ENCODE results near the gene MAN2B1. TPM values are rescaled to one million over a fixed set of nuclear protein-coding genes. Genes with fewer than 3 reads are reported as not detected.

Gene MAN2B1
- total and polyA plus RNA-seq, 2 donors: 25.3 to 49.1 TPM

DNA sequence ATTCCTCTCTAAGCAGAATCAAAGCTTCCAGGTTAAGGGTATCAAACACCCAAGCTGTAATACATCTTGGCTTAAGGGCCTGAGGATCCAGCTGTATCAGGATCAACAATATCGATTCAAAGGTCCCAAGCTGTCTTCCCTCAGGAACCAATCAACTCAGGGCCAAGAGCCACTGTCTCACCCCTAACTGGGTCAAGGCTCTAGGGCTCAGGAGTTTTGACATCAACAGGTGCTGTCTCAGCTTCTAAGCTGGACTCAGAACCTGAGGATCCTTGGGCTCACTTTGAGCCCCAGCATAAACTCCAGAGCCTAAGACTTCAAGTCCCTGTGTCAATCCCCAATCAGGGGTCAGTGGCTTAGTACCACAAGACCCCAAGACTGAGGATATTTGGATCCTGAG lies 29.0 kb upstream of the MAN2B1 start:
- Histone ChIP-seq H3K9me3 (ENCODE audit: control insufficient read depth in 2 of 2, insufficient read depth in 1 of 2, low read length in 1 of 2) (no peaks in the 10 kb centered on the region), H3K4me3 (ENCODE audit: low read length in 2 of 2) (peak overlapping the region in 1 of 2 donors; percentile 93), H3K27me3 (ENCODE audit: control insufficient read depth in 2 of 2, insufficient read depth in 1 of 2, low read length in 1 of 2) (no peaks in the 10 kb centered on the region), H3K27ac (ENCODE audit: low read depth in 1 of 2, low read length in 1 of 2) (no peak overlapping the region), H3K36me3 (ENCODE audit: control insufficient read depth in 2 of 2, insufficient read depth in 2 of 2, low read length in 1 of 2) (peaks cover 17 to 19% of the 10 kb centered on the region in 2 donors), H3K4me1 (ENCODE audit: control insufficient read depth in 2 of 2, insufficient read depth in 2 of 2, low read length in 2 of 2) (peaks cover 10 to 14% of the 10 kb centered on the region in 2 donors)
- WGBS: 90% methylated on average over 1 of the region's 1 CpG
- DNase-seq (ENCODE audit: low read depth in 6 of 9, low spot score in 9 of 9): no peak

DNA sequence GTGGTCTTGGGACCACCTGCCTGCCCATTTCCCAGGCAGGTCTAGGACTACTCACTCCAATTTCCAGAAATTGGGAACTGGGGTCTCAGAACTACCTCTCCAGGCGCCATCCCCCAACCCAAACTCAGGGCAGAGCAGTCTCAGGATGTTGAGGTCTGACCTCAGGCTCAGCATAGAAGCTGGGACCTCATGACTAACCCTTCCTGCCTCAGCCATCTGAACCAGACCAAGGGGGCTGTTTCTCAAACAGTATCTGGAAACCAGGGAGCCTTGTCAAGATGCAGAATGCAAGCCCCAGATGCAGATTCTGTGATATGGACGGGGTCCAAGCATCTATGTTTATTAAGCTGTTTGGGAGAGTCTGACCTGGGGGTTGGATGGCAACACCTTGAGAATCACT lies 28.6 kb upstream of the MAN2B1 start:
- no peaks in the 10 kb centered on the region for H3K27me3 ChIP-seq (ENCODE audit: control insufficient read depth in 2 of 2, insufficient read depth in 1 of 2, low read length in 1 of 2)
- H3K27ac ChIP-seq (ENCODE audit: low read depth in 1 of 2, low read length in 1 of 2): no peak overlapping the region
- H3K4me1 ChIP-seq (ENCODE audit: control insufficient read depth in 2 of 2, insufficient read depth in 2 of 2, low read length in 2 of 2): peaks cover 10 to 14% of the 10 kb centered on the region in 2 donors
- DNase-seq (ENCODE audit: low read depth in 6 of 9, low spot score in 9 of 9): no peak
- peaks cover 12 to 16% of the 10 kb centered on the region in 2 donors for H3K36me3 ChIP-seq (ENCODE audit: control insufficient read depth in 2 of 2, insufficient read depth in 2 of 2, low read length in 1 of 2)
- 92% methylated on average over 2 of the region's 2 CpGs for WGBS
- H3K4me3 ChIP-seq (ENCODE audit: low read length in 2 of 2): no peak overlapping the region
- no peaks in the 10 kb centered on the region for H3K9me3 ChIP-seq (ENCODE audit: control insufficient read depth in 2 of 2, insufficient read depth in 1 of 2, low read length in 1 of 2)

DNA sequence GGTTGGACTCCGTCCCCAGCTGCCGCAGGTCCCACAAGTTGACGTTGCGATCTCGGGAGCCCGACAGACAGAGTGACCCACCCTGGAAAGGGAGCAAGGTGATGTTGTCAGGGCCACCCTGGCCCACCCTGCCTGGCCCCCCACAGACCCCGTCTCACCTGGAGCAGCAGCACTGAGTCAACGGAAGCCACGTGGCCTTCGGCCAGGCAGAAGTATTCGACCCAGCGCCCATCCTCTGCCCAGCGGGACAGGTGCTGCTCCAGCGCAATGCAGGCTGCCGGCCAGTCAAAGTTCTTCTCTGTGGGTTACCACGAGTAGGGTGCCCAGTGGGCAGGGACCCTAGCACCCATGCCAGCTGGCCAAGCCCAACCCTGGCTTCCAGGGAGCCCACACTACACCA lies 28.1 kb upstream of the MAN2B1 start:
- Histone ChIP-seq H3K27me3 (ENCODE audit: control insufficient read depth in 2 of 2, insufficient read depth in 1 of 2, low read length in 1 of 2) (no peaks in the 10 kb centered on the region), H3K9me3 (ENCODE audit: control insufficient read depth in 2 of 2, insufficient read depth in 1 of 2, low read length in 1 of 2) (no peaks in the 10 kb centered on the region)
- no peak for DNase-seq (ENCODE audit: low read depth in 6 of 9, low spot score in 9 of 9)

DNA sequence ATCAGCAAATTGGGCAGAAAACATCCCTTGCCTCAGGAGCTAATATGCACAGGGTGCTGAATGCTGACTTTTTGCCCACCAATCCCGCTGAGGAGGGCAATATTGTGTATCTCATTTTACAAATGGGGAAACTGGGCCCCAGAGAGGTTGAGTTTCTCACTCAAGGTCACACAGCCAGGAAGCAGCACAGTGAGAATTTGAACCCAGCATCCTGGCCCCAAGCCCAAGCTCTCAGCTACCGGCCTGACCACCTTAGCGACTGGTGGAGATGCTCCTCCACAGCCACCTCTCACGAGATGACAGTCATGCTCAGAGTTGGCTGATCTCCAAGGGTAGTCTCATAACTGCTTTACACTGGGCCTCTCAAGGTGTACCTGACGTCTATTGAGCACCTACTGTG lies 26.4 kb upstream of the MAN2B1 start:
- Histone ChIP-seq H3K4me3 (ENCODE audit: low read length in 2 of 2) (no peak overlapping the region), H3K27ac (ENCODE audit: low read depth in 1 of 2, low read length in 1 of 2) (no peak overlapping the region), H3K4me1 (ENCODE audit: control insufficient read depth in 2 of 2, insufficient read depth in 2 of 2, low read length in 2 of 2) (peaks cover 10 to 14% of the 10 kb centered on the region in 2 donors), H3K36me3 (ENCODE audit: control insufficient read depth in 2 of 2, insufficient read depth in 2 of 2, low read length in 1 of 2) (peaks cover 6 to 10% of the 10 kb centered on the region in 2 donors), H3K9me3 (ENCODE audit: control insufficient read depth in 2 of 2, insufficient read depth in 1 of 2, low read length in 1 of 2) (no peaks in the 10 kb centered on the region), H3K27me3 (ENCODE audit: control insufficient read depth in 2 of 2, insufficient read depth in 1 of 2, low read length in 1 of 2) (no peaks in the 10 kb centered on the region)
- over 99% methylated on average over 5 of the region's 5 CpGs for WGBS
- no peak for DNase-seq (ENCODE audit: low read depth in 6 of 9, low spot score in 9 of 9)

More for the DNA sequence above, 28.1 kb upstream of the MAN2B1 start:
- H3K4me3 ChIP-seq (ENCODE audit: low read length in 2 of 2): no peak overlapping the region
- 97% methylated on average over 16 of the region's 16 CpGs for WGBS
- peaks cover 10 to 14% of the 10 kb centered on the region in 2 donors for H3K4me1 ChIP-seq (ENCODE audit: control insufficient read depth in 2 of 2, insufficient read depth in 2 of 2, low read length in 2 of 2)
- peaks cover 10 to 12% of the 10 kb centered on the region in 2 donors for H3K36me3 ChIP-seq (ENCODE audit: control insufficient read depth in 2 of 2, insufficient read depth in 2 of 2, low read length in 1 of 2)
- no peak overlapping the region for H3K27ac ChIP-seq (ENCODE audit: low read depth in 1 of 2, low read length in 1 of 2)

DNA sequence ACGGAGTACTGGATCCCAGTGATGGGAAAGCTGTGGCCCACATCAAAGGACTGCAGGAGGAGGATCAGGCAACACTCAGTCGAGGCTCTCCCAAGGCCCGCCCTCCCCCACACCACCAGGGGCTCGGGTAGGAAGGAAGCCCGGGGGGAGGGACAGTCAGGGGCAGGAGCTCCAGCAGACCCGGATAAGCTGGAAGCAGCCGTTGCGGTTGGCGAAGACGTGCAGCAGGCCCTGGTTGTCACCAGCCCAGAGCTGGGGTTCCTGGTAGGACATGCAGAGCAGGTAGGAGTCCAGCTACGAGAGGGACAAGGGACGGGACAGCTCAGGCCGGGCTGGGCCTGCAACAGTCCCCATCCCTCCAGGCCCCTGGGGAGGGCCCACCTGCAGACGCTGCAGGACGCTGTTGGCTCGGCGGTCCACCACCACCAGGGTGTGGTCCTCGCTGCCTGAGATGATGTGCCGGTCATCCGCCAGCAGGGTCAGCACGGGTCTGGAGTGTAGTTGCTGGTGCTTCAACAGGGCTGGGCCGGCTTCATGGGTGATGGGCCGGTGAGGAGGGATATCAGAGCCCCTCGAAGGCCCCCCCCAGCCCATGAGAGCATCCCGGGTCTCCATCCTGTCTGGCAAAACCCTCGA lies 23.2 kb upstream of the MAN2B1 start:
- Histone ChIP-seq H3K27ac (ENCODE audit: low read depth in 1 of 2, low read length in 1 of 2) (no peak overlapping the region), H3K36me3 (ENCODE audit: control insufficient read depth in 2 of 2, insufficient read depth in 2 of 2, low read length in 1 of 2) (peaks cover 6 to 10% of the 10 kb centered on the region in 2 donors), H3K4me3 (ENCODE audit: low read length in 2 of 2) (no peak overlapping the region), H3K9me3 (ENCODE audit: control insufficient read depth in 2 of 2, insufficient read depth in 1 of 2, low read length in 1 of 2) (no peaks in the 10 kb centered on the region), H3K4me1 (ENCODE audit: control insufficient read depth in 2 of 2, insufficient read depth in 2 of 2, low read length in 2 of 2) (no peaks in the 10 kb centered on the region), H3K27me3 (ENCODE audit: control insufficient read depth in 2 of 2, insufficient read depth in 1 of 2, low read length in 1 of 2) (no peaks in the 10 kb centered on the region)
- no peak for DNase-seq (ENCODE audit: low read depth in 6 of 9, low spot score in 9 of 9)
- WGBS: 40% methylated on average over 26 of the region's 26 CpGs

DNA sequence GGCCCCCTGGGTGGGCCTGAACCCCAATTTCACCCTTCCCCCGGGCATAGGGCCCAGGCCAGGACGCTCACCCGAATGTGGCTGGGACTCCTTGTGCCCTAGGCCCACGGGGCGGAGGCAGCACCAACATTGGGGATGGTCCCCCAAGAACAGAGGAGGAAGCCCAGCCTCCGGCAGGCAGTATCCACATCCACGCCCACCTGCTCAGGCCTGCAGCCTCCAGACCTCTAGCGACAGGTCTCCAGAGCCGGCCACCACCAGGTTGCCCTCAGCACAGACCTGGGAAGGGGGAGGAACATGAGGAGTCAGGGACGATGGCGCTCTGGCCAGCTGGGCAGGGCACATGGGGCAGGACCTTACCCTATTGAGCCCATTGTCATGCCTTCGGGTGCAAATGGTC lies 22.5 kb upstream of the MAN2B1 start:
- Histone ChIP-seq H3K27ac (ENCODE audit: low read depth in 1 of 2, low read length in 1 of 2) (no peak overlapping the region), H3K27me3 (ENCODE audit: control insufficient read depth in 2 of 2, insufficient read depth in 1 of 2, low read length in 1 of 2) (no peaks in the 10 kb centered on the region), H3K9me3 (ENCODE audit: control insufficient read depth in 2 of 2, insufficient read depth in 1 of 2, low read length in 1 of 2) (no peaks in the 10 kb centered on the region), H3K4me1 (ENCODE audit: control insufficient read depth in 2 of 2, insufficient read depth in 2 of 2, low read length in 2 of 2) (no peaks in the 10 kb centered on the region), H3K4me3 (ENCODE audit: low read length in 2 of 2) (no peak overlapping the region), H3K36me3 (ENCODE audit: control insufficient read depth in 2 of 2, insufficient read depth in 2 of 2, low read length in 1 of 2) (peaks cover 6 to 10% of the 10 kb centered on the region in 2 donors)
- DNase-seq (ENCODE audit: low read depth in 6 of 9, low spot score in 9 of 9): no peak
- WGBS: 92% methylated on average over 12 of the region's 12 CpGs

DNA sequence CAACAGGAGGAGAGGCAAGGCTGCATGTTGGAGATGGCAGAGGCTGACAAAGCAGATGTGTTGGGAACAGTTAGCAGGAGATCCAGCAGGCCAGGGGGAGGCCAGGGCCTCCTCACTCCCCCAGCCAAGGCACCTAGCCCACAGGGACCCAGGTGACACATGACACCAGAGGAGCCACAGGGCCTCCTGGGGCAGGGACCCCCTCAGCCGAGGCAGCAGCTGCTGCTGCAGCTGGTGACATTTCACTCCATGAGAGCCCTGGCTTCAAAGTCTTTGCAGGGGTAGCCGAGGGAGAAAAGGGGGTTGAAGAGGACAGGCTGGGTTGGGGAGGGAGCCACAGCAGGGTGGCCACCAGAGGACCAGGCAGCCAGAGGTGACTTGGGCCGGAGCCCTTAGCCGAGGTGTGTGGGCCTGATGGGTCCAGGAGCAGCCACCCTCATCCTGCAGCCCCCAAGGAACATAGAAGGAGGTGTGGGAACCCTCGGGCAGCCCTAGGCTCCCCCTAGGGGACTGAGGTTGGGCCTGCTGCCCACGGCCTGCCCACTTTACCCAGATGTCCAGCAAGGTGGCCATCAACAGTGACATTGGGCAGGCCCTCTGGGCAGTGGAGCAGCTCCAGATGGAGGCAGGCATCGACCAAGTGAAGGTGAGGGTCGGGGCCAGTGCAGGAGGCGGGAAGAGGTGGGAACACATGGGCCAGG lies 21.1 kb upstream of the MAN2B1 start, which contains the start of gene GNG14:
Gene GNG14, plus strand, starts transcription at position 503 of the 701 bp plus-strand sequence. Its CDS starts 51 bp downstream, at position 554.
- no peaks in the 10 kb centered on the region for H3K27me3 ChIP-seq (ENCODE audit: control insufficient read depth in 2 of 2, insufficient read depth in 1 of 2, low read length in 1 of 2)
- H3K27ac ChIP-seq (ENCODE audit: low read depth in 1 of 2, low read length in 1 of 2): no peak within 1 kb of the TSS
- H3K9me3 ChIP-seq (ENCODE audit: control insufficient read depth in 2 of 2, insufficient read depth in 1 of 2, low read length in 1 of 2): no peaks in the 10 kb centered on the region
- H3K4me3 ChIP-seq (ENCODE audit: low read length in 2 of 2): no peak within 1 kb of the TSS
- 87% methylated on average over 9 of the region's 9 CpGs for WGBS
- H3K4me1 ChIP-seq (ENCODE audit: control insufficient read depth in 2 of 2, insufficient read depth in 2 of 2, low read length in 2 of 2): no peaks in the 10 kb centered on the region
- H3K36me3 ChIP-seq (ENCODE audit: control insufficient read depth in 2 of 2, insufficient read depth in 2 of 2, low read length in 1 of 2): peaks cover under 1 to 5% of the 10 kb centered on the region in 2 donors
- peak in 1 of 9 donors; percentile 51 for DNase-seq (ENCODE audit: low read depth in 6 of 9, low spot score in 9 of 9)

DNA sequence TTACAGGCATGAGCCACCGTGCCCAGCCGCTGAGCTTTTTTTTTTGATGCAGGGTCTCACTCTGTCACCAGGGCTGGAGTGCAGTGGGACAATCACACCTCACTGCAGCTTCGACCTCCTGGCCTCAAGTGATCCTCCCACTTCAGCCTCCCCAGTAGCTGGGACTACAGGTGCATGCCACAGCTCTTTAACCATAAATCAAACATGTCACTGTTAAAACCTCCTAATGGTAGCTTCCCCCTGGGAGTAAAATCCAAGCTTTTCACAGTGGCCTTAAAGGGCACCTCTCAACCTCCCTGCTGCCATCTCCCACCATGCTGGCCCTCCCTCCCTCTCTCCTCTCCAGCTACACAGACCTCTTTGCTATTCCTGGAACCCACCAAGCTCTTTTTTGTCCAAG lies 19.3 kb upstream of the MAN2B1 start:
- H3K4me3 ChIP-seq (ENCODE audit: low read length in 2 of 2): no peak overlapping the region
- peaks cover 0 to under 1% of the 10 kb centered on the region in 2 donors for H3K36me3 ChIP-seq (ENCODE audit: control insufficient read depth in 2 of 2, insufficient read depth in 2 of 2, low read length in 1 of 2)
- no peak overlapping the region for H3K27ac ChIP-seq (ENCODE audit: low read depth in 1 of 2, low read length in 1 of 2)
- DNase-seq (ENCODE audit: low read depth in 6 of 9, low spot score in 9 of 9): no peak
- peaks cover 0 to 6% of the 10 kb centered on the region in 2 donors for H3K4me1 ChIP-seq (ENCODE audit: control insufficient read depth in 2 of 2, insufficient read depth in 2 of 2, low read length in 2 of 2)
- H3K27me3 ChIP-seq (ENCODE audit: control insufficient read depth in 2 of 2, insufficient read depth in 1 of 2, low read length in 1 of 2): no peaks in the 10 kb centered on the region
- 100% methylated on average over 3 of the region's 3 CpGs for WGBS
- H3K9me3 ChIP-seq (ENCODE audit: control insufficient read depth in 2 of 2, insufficient read depth in 1 of 2, low read length in 1 of 2): no peaks in the 10 kb centered on the region

All from thymus (tissue), 11 donors.